GM13976 (cell line): ENCODE results near the gene AASDH.

ENCODE experiments used
- DNase-seq: peaks from one replicate; pipeline ENCODE4 v3.0.0; 2012; ENCODE audit warnings: low spot score
- in situ Hi-C: fragments of 300-500 bp; cut with MboI; formaldehyde crosslinking; loops from one replicate; pipeline ENCODE4 v1.12.0; 2022; ENCODE audit warnings: low sequenced_read_pairs, mixed read lengths, inconsistent platforms; ENCODE audit not compliant: unreplicated experiment
- TF ChIP-seq, protein P1 (sequence below): IDR thresholded peaks from 2 replicates; pipeline ENCODE4 v1.5.1; 2012; ENCODE audit warnings: borderline replicate concordance, mild to moderate bottlenecking; ENCODE audit not compliant: insufficient read depth; ENCODE audit errors: extremely low read depth, missing control alignments, control extremely low read depth

The AASDH gene

DNA sequence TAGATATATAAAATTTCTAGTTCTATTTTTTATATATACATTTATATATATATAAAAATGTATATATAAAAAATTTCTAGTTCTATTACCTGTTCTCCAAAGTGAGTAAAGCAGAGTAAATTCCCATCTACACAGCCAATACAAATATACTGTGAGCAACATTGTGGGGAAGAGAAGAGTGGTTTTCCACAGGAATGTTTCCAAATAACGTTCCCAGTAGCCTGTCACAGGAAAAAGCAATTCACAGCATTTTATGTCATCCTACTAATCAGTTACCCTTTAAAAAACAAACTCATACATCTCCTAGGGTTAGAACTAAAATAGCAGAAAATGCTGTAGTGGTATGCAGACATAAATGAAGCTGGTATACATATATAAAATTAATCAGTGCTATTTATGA lies 44.5 kb downstream of the AASDH start:
- TF ChIP-seq, protein P1, sequence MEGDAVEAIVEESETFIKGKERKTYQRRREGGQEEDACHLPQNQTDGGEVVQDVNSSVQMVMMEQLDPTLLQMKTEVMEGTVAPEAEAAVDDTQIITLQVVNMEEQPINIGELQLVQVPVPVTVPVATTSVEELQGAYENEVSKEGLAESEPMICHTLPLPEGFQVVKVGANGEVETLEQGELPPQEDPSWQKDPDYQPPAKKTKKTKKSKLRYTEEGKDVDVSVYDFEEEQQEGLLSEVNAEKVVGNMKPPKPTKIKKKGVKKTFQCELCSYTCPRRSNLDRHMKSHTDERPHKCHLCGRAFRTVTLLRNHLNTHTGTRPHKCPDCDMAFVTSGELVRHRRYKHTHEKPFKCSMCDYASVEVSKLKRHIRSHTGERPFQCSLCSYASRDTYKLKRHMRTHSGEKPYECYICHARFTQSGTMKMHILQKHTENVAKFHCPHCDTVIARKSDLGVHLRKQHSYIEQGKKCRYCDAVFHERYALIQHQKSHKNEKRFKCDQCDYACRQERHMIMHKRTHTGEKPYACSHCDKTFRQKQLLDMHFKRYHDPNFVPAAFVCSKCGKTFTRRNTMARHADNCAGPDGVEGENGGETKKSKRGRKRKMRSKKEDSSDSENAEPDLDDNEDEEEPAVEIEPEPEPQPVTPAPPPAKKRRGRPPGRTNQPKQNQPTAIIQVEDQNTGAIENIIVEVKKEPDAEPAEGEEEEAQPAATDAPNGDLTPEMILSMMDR = no peak
- DNase-seq = no peak
- in situ Hi-C loops = no loop called here

GRCh38 chr4:56330691-56331090 lies 56.6 kb downstream of the AASDH start:
- DNase-seq = no peak
- in situ Hi-C loops = no loop called here
- TF ChIP-seq, protein P1 = no peak

- TF ChIP-seq, protein P1 = no peak
- no peak for DNase-seq
- in situ Hi-C loops = no loop called here
Observed at GRCh38 chr4:56326363-56326762, 60.9 kb downstream of the AASDH start.

DNA sequence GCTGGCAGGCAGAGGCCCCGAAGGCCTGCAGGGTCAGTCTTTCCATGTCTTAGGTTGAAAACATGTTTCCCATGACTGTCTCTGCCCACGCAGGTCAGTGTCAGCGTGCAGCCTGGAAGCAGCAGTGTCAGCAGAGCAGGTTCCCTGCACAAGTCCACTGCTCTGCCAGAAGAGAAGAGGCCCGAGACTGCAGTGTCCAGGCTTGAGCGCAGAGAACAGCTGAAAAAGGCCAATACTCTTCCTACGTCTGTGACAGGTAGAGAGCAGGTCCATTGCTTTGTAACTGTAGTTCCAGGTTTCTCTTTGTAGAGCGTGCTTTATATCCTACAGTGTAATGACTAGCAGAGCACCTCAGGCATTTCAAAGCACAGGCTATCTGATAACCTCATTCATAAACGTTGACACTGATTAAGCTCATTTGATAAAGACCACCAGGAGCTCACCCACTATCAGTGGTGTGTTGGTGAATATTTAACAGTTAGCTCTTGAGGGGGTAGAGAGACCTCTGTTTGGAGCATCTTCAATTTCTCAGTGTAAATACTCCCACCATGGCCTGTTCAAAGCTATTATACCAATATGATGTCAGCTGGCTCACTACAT lies 63.2 kb downstream of the AASDH start:
- TF ChIP-seq, protein P1 = no peak
- in situ Hi-C loops = no loop called here
- no peak for DNase-seq

GRCh38 chr4:56323327-56323726 lies 64.0 kb downstream of the AASDH start:
- TF ChIP-seq, protein P1 = no peak
- no peak for DNase-seq
- in situ Hi-C loops = no loop called here

DNA sequence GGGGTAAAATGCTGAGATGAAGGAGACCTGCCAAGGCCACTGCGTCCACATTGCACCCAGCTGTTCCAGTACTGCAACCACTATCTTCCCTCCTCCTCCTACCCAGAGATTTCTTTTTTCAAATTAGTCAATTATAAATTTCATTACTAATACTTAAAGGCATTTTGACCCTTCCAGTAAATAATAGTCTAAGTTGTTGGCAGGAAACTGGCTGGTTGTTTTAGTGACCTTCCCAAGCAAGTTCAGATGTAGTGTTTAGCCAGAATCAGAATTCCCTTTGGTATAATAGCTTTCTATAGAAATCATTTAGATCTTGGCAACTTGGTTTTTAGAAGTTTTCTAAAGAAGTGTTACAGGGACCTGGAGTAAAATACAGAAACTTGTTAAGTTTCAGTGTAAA lies 66.0 kb downstream of the AASDH start:
- TF ChIP-seq, protein P1 = no peak
- DNase-seq = no peak
- in situ Hi-C loops = no loop called here
